VCaP (cell line): ENCODE results near the gene CDK5R1.

ENCODE experiments used
- H3K27ac ChIP-seq: fragments of 450-650 bp; 2 replicates; pipeline ENCODE4 v1.5.1; 2017
- TF ChIP-seq, protein P1 (sequence below): fragments of 450-650 bp; conservative IDR thresholded peaks from 2 replicates; pipeline ENCODE4 v1.5.1; 2017; ENCODE audit warnings: mild to moderate bottlenecking, moderate library complexity

CDK5R1 gene

DNA sequence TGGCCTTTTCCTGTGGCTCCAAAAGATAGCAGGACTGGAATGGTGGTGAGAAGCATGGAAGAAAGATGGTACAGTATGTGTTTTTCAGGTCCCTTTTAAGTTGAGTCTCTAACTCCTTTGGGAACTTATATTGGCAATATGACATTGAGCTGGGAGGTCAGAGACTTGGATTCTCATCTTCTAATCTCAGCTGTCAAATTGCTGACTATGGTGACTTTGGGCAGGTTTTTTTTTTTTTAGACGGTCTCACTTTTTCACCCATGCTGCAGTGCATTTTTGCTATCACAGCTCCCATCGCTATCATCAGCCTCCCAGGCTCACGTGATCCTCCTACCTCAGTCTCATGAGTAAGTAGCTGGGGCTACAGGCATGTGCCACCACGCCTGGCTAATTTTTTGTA, 15.1 kb upstream of the CDK5R1 start:
- H3K27ac ChIP-seq: no peak overlapping the region
- TF ChIP-seq, protein P1, sequence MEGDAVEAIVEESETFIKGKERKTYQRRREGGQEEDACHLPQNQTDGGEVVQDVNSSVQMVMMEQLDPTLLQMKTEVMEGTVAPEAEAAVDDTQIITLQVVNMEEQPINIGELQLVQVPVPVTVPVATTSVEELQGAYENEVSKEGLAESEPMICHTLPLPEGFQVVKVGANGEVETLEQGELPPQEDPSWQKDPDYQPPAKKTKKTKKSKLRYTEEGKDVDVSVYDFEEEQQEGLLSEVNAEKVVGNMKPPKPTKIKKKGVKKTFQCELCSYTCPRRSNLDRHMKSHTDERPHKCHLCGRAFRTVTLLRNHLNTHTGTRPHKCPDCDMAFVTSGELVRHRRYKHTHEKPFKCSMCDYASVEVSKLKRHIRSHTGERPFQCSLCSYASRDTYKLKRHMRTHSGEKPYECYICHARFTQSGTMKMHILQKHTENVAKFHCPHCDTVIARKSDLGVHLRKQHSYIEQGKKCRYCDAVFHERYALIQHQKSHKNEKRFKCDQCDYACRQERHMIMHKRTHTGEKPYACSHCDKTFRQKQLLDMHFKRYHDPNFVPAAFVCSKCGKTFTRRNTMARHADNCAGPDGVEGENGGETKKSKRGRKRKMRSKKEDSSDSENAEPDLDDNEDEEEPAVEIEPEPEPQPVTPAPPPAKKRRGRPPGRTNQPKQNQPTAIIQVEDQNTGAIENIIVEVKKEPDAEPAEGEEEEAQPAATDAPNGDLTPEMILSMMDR: no peak

DNA sequence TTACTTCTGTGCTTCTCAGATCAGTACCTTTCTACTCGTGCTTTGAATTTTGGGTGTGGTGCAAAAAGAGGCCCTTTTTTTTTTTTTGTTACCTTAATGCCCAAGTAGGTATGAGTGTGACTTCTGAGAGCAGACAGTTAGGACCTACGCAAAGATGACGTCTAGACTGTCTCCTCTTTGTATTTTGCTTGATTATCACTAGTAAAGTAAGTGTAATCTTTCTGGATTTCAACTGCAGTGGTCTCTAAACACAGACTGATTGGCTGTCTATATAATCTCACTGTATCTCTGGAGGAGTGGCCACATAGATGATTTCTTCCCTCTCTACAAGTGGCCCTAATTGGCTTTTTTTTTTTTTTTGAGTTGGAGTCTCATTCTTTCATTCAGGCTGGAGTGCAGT, 11.5 kb upstream of the CDK5R1 start:
- H3K27ac ChIP-seq: no peak overlapping the region
- TF ChIP-seq, protein P1: no peak

DNA sequence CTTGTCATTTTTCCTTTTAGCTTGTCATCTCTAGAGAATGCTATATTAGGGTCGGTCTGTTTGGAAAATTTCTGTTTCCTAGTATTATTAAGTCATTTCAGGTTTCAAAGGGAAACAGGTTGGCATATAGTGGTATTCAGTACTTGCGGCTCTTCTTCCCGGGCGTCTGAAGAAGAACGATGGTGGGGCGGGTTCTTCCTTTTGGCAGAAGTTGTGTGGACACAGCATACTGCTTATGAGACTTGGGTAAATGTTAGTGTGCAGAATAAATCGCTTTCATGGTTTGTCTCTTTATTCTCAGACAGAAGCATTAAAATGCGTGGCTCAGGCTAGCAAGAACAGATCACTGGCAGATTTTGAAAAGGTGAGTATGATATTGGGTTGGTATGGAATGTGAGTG, 9.6 kb upstream of the CDK5R1 start:
- TF ChIP-seq, protein P1: no peak
- no peak overlapping the region for H3K27ac ChIP-seq

DNA sequence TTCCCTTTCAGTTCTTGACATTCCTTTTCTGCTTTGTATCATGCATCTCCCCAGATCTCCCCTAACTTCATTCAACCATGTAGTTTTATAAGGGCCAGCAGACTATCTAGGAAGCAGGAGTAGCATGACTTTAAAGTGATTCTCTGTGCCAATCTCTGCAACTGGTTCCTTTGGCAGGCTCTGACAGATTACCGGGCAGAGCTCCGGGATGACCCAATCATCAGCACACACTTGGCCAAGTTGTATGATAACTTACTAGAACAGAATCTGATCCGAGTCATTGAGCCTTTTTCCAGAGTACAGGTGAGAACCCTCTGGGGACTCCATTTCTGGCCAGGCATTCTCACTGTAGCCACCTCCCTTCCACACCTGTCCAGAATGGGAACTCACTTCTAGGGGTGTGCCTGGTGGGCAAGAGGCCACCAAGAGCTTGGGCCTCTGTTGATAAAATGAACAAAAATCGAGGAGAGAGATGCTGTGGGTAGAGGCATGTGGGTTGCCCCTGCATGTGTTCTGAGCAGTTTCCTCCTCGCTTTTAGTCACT, 7.6 kb upstream of the CDK5R1 start:
- no peak overlapping the region for H3K27ac ChIP-seq
- TF ChIP-seq, protein P1: no peak

DNA sequence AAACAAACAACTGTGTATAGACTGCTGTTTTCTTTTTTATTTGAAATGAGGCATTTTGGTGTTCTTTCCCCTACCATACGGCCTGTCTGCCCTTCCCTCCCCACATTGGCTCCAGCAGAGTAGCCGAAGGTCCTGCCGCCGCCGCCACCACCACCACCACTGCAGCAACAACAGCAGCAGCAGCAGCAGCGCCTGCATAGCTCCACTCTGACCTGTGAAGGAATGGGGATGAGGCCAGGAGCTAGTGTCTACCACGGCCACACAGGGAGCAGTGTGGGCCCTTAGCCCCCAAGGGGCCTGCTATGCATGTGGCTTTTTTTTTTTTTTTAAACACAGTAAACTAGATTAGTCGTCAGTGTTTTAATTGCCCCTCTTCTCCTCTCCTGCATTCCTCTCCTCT, 5.6 kb upstream of the CDK5R1 start:
- TF ChIP-seq, protein P1: no peak
- H3K27ac ChIP-seq: peak overlapping the region; percentile 100; the same call in 1 of the 2 replicates

DNA sequence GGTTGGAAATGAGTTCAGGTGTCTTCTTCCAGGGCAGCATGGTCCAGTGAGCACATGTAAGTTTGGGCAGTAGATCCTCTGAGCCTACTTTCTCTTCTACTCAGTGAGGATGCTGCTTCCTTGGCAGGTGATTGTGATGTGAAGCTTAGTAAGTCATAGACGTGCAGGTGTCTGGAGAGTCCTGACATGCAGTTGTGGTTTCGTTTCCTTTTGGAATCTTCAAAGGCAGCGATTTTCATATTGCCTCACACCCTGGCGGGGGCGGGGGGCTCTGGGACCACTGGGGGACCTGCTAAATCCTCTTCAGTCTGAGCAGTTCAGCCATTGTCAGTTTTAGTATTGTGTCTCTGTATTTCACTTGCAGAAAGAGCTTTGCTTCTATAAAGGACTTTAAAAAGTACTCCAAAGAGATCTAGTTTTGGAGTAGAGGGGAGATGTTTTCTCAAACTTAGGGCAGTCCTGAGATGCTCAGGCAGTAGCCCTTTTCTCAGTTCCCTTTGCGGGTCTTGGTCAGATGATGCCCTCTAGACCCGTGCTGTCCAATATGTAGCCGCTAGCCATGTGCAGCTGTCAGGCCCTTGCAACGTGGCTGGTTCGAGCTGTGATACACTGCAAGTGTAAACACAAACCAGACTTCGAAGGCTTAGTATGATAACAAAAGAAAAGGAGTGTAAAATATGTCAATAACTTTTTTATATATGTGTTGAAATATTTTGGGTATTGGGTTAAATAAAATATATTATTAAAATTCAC, 4.0 kb upstream of the CDK5R1 start:
- peak overlapping the region; percentile 100 for H3K27ac ChIP-seq
- TF ChIP-seq, protein P1: no peak

DNA sequence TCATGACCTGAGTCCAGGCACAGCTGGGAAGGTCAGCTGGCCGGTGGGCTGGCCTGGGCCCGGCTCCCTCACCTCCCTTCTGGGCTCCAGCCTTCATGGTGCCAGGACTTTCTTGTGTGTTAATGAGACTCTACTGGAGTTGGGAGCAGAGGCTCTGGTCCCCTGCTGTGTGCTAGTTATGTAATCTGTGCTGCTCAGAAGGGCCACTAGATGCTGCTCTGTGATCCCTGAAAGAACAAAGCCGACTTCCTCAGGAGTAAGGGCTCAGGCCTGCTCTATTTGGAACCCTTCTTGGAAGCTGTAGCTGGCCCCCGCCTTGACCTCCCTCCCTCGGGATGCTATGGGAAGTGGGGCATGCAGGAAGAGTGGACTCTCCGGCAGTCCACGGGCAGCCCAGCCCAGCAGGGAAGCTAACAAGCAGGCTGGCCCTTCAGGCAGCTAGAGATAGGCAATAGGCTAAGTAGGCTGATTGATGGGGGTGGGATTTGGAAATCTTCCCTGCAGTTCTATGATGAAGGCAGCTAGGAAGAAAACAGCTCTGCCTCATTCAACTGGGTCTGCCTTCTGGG, 3.3 kb upstream of the CDK5R1 start:
- H3K27ac ChIP-seq: peak overlapping the region; percentile 100

More for the DNA sequence above, 3.3 kb upstream of the CDK5R1 start:
- TF ChIP-seq, protein P1: peak; percentile 94
